GM19193 (cell line): ENCODE measurements around the gene STK32C.

Experiments
- POLR2A ChIP-seq: IDR thresholded peaks from 4 replicates; pipeline ENCODE4 v1.6.1; 2011; ENCODE audit not compliant: insufficient read depth, insufficient read length; ENCODE audit errors: extremely low read depth

Gene STK32C

DNA sequence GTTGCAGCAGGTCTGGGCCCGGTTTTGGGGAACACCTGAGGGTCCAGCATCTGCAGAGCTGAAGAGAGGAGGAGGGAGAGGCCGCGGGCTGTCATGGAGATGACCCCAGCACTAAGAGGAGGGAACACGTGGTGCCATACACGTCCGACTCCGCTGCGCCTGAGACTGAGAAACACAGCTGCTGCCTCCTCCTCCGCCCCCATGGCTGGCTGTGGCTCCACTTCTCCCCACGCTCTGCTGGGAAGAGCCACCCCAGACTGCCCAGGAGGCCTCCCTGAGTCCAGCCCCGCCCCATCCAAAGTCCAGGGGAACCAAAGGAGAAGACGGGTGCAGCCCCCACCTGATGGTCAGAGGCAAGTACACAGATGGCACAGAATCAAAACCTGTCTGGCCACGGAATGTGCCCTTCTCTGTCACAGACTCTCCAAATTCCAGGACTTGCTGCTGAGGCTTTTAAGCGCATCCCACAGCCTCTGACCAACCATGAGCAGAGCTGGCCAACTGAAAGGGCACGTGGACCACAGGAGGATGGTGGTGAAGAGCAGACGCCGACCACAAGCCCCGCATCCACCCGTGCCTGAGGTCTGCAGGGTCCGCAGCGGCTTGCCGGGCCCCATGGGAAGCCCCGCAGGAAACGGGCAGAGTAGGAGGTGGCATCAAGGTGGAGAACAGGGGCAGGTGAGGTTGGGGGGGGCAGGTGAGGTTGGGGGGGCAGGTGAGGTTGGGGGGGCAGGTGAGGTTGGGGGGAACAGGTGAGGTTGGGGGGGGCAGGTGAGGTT, 24.0 kb downstream of the STK32C start:
- no peak for TF ChIP-seq POLR2A

DNA sequence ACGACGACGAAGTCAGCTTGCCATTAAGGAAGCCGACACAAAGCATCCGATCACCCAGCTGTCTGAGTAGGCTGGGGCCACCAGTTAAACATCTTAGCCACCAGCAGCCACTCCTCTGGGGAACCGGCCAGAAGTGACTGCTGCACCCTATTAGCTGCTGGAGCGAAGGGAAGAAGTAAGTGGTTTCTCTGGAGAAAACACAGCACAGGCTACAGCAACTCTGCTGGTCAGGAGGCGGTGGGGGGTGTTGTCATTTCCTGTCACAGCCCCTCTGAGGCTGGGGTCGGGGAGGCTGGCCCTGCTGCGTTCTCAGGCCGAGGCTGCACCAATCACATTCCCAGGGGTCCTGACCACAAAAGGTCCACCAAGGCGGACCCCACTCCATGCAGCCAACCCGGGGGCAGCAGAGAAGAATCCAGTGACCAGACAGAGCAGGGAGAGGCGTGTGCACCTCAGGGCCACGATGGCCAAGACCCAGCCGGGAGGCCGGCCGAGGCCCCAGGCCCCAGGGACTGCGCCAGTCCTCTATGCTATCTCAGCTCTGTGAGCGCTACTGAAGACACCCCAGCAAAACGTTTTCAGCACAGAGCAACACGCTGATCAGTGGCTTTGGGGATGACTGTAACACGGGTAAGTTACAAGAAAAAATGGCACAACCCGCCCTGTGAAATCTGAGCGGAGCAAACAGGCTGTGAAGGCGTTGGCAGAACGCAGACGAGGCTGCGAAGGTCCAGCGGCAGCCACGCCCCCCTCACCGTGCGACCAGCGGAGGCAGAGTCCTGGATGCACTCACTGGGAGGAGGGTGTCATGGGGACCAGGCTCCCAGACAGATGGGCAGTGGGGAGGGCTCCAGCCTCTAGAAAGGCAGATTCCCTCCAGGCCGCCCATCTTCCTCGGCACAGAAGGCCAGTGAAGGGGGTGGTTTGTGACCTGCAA, 24.8 kb downstream of the STK32C start:
- TF ChIP-seq POLR2A = no peak

DNA sequence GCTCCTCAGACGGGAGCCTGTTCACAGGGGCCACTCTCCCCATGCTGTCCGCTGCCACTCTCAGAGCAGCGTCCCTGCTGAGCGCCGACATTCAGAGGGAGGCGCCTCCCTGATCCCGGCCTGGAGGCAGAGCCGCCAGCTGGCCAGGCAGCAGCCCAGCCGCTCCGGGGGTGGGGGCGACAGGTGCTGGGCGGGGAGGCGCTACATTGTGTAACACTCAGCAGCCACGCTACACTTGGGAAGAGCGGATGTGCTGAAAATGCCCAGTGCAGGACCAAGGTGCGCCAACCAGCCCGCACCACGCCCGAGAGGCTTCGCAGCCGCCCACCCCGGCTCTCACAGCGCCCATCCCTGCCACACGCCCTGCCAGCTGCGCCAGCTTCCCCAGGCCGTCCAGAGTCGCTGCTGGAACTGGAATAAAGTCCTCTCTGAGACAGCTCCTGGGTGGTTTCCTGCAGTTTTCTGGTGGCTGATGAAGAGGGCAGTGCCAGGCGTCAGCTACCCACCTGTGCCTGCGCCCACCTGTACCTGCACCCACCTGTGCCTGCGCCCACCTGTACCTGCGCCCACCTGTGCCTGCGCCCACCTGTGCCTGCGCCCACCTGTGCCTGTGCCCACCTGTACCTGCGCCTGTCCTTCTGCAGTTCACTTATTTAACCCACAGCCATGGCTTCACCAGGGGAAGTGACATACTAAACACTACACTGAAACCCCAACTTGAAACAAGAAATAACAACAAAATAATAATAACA, 25.7 kb downstream of the STK32C start:
- TF ChIP-seq POLR2A = no peak

DNA sequence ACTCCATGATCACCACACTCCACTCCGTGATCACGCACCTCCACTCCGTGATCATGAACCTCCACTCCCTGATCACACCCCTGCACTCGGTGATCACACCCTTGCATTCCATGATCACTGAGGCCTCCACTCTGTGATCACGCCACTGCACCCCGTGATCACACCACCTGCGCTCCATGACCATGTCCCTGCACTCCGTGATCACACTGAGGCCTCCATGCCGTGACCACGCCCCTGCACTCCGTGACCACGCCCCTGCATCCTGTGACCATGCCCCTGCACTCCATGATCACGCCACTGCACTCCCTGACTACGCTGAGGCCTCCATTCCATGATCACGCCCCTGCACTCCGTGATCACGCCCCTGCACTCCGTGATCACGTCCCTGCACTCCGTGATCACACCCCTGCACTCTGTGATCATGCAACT, 27.1 kb downstream of the STK32C start:
- no peak for TF ChIP-seq POLR2A

DNA sequence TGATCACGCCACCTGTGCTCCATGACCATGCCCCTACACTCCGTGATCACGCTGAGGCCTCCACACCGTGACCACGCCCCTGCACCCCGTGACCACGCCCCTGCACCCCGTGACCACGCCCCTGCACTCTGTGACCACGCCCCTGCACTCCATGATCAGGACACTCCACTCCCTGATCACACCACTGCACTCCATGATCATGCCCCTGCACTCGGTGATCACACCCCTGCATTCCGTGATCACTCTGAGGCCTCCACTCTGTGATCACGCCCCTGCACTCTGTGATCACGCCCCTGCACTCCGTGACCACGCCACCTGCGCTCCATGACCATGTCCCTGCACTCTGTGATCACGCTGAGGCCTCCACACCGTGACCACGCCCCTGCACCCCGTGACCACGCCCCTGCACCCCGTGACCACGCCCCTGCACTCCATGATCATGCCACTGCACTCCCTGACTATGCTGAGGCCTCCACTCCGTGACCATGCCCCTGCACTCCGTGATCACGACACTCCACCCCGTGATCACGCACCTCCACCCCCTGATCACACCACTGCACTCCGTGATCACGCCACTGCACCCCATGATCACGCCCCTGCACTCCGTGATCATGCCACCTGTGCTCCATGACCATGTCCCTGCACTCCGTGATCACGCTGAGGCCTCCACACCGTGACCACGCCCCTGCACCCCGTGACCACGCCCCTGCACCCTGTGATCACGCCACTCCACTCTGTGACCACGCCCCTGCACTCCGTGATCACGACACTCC, 27.7 kb downstream of the STK32C start:
- TF ChIP-seq POLR2A = no peak

DNA sequence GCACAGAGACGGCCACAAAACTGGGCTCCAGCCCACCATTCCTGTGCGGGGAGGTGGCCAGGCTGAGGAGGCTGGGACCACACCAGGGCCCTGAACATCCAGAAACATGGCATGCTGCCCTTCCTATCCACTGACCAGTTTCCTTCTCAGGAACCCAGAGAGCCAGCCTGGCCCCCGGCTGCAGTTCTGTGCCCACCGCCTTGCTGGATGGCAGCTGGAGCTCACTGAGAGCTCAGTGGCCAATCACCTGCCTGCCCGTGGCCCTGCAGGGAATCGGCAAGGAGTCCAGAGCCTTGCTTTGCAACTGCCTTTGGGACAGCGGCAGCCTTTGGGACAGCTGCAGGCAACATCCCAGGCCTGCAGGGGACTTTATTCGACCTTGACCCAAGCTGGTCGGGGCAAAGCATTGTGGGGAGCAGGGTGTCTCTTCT, 30.4 kb downstream of the STK32C start:
- TF ChIP-seq POLR2A = no peak

DNA sequence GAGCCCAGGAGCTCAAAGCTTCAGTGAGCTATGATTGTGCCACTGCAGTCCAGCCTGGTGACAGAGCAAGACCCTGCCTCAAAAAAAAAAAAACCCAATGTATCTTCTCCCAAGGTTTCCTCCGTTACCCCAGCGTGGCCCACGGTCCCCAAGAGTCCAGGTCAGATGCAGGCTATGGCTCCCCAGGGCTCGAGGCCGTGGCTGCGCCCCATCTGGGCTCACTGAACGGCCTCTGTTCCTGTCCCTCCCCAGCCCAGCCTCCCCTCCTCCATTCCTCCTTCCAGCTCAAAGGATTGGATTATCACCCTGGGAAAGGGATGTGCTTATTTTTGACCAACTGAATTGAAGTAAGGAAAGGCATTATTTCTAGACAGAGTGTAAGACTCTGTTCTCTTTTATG, 31.0 kb downstream of the STK32C start:
- no peak for TF ChIP-seq POLR2A

DNA sequence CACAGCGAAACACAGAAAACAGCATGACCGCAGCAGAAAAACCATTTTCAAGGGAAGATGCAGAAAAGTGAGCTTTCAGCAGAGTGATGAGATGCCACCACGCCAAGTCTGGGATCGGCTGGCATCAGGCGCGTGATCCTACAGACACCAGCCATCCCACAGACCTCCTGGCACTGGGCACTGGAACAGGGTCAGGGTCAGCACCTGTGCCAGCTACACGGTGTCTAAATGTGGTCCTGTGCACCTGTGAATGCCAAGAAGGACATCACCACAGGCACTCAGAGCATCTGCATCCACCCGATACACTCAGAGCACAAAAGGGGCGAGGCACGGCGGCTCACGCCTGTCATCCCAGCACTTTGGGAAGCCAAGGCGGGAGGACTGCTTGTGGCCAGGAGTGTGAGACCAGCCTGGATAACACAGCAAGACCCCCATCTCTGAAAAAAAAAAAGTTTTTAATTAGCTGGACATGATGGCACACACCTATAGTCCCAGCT, 31.5 kb downstream of the STK32C start:
- TF ChIP-seq POLR2A = no peak

DNA sequence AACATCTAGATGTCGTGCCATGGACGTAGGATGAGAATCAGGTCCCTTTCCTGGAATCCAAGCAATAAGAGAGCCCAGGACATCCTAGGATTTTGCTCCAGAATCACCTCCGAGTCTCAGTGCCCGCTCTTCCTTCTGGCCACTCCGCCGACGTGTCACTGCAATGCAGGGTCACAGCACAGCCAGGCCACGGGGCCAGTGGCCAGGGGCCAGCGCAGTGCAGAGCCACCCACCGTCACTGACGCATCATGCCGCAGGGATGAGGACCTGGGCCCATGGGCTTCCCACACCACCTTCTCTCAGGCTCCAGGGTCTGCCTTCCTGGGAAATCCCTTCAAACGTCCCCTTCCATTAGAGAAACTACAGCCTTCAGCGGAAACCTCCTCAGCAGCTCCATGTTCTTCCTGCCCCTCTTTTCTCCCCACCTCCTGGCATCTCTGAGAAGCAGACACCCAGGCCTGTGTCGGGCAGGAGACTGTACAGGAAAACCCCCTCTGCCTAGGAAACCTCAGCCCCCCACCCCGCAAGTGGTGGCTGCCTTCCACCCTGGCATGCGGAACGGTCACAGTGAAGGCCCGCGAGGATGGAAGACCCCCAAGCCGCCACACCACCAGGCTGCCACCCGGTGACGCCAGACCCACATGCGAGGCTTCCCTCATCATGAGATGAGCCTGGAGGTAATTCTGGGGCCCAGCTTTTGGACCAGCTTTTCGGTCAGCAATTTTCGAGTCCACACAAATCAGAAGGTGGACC, 32.1 kb downstream of the STK32C start:
- no peak for TF ChIP-seq POLR2A

DNA sequence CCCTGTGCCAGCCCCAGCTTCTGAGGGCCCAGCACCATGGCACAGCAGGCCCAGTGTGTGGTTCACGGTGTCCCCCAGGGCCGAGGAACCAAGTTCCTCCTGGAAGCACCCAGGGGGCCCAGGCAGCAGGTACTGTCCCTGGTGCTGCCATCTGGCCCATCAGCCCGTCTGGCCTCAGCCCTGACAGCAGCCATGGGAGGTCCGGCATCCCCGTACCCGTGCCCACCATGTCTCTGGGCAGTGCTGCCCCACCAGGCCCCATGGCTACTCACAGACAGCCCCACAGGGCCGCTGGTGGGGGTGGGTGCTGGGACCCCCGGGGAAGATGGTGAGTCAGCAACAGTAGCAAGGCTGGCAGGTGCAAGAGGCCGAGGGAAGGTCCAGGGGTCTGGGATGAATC, 32.8 kb downstream of the STK32C start:
- no peak for TF ChIP-seq POLR2A

DNA sequence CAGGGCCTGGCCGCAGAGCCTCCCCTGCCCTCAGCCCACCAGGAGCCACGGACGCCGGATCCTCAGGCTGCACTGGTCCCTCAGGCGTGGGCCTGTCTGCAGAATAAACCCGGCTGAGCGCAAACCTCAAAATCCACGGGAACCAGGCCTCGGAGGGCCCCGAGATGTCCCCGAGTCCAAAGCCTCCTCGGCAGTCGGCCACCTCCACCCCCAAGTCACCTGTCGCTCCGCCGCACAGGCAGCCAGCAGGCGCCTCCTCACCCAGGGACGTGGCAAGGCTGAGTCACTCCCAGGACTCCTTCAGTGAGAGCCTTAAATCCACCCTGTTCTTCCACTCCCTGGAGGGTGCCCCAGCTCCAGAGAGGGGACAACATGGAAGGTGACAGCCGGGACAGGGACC, 33.2 kb downstream of the STK32C start:
- no peak for TF ChIP-seq POLR2A

DNA sequence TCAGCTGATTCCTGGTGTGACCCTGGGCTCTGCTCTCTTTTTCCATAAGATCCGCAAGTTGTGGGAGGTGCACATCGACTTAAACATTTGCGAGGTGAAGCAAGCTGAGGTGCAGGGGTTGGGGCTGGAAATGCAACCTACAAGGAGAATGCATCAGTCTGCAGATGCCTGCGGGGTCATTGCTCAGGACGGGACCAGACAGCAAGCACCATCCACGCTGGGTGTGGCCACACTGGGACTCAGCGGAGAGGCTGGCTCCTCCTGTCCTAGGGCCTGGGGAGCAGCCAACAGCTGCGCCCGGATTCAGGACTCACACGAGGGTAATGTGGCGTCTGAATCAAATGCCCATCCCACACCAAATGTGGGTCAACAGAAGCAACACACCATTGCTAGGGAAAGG, 33.8 kb downstream of the STK32C start:
- TF ChIP-seq POLR2A = no peak

DNA sequence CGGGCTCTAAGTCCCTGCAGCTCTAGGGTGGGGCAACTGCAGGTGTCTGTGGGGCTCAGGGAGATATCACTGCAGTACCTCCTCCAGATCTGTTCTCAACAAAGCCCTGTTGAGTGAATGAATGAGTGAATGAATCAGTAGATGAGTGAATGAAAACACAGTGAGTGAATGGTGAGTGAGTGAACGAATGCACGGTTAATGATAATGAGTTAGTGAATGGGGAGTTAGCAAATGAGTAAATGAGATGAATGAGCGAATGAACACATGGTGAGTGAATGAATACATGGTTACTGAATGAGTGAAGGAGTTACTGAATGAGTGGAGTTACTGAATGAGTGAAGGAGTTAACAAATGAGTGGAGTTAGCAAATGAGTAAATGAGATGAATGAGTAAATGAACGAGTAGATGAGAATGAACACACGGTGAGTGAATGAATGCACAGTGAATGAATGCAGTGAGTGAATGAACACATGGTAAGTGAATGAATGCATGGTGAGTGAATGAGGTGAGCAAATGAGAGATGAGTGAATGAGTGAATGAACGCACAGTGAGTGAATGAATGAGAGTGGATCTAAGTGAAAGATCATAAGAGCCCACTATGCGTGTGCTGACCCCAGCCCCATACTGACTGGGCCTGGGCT, 34.3 kb downstream of the STK32C start:
- no peak for TF ChIP-seq POLR2A
